ENCODE results near the gene CCN6.

GRCh38 chr6:112027942-112028674 is 25.8 kb upstream of the CCN6 start:
- TF ChIP-seq CTCF (IDR thresholded peaks at IDR 0.05; ENCODE audit: low read depth, low read length, missing input control) = no peak
- no peak for TF ChIP-seq ATF3 (IDR thresholded peaks at IDR 0.05)
- TF ChIP-seq GABPA (IDR thresholded peaks at IDR 0.05 in 1 of 2, conservative IDR thresholded peaks at IDR 0.05 in 1 of 2) = no peak
- no peak for TF ChIP-seq YY1 (IDR thresholded peaks at IDR 0.05)
- no peak for TF ChIP-seq NR2F2 (IDR thresholded peaks at IDR 0.05)
- TF ChIP-seq RAD21 (IDR thresholded peaks at IDR 0.05) = no peak
- no peak for TF ChIP-seq TAF1 (conservative IDR thresholded peaks at IDR 0.05)
- no peak for TF ChIP-seq REST (IDR thresholded peaks at IDR 0.05)
- TF ChIP-seq MAX (IDR thresholded peaks at IDR 0.05) = no peak
- TF ChIP-seq ZBTB33 (IDR thresholded peaks at IDR 0.05) = no peak
- TF ChIP-seq SP1 (IDR thresholded peaks at IDR 0.05) = no peak

Measured in liver (tissue), 3 donors.